ENCODE results near the gene MCM3. TPM values are rescaled to one million over a fixed set of nuclear protein-coding genes. Genes with fewer than 3 reads are reported as not detected.

Gene MCM3
- total and polyA plus RNA-seq, 11 donors: 10.6 to 39.0 (median 25.0) TPM

GRCh38 chr6:52233975-52234823, 50.3 kb downstream of the MCM3 start:
- Histone ChIP-seq H3K4me1 (no peaks in the 10 kb centered on the region), H3K27ac (no peak overlapping the region), H3K9me3 (no peaks in the 10 kb centered on the region), H3K27me3 (peaks cover 0 to 10% (median 0%) of the 10 kb centered on the region in 9 donors), H3K36me3 (no peaks in the 10 kb centered on the region), H3K4me3 (no peak overlapping the region)
- ATAC-seq (peak in 2 of 4 donors; percentile 37 to 44), DNase-seq (no peak)
- peak in 11 of 12 donors; percentile 16 to 52 (median 38) for TF ChIP-seq CTCF (IDR thresholded peaks at IDR 0.05)
- TF ChIP-seq POLR2A (IDR thresholded peaks at IDR 0.05): no peak
- 47 to 53% (median 51%) methylated on average over 14 to 15 of the region's 15 CpGs for WGBS, 4 donors
- intact Hi-C loops (cut with DNase I): loop anchor here in 3 of 10 donors (2.0 to 10.0 kb wide), 3 partner anchors 69 to 149 kb away; partner anchors contain the start of gene PKHD1 (in 1 of the 3)

GRCh38 chr6:52233005-52233404, 51.5 kb downstream of the MCM3 start:
- H3K4me3 ChIP-seq: no peak overlapping the region
- TF ChIP-seq CTCF (IDR thresholded peaks at IDR 0.05): no peak
- no peak for TF ChIP-seq POLR2A (IDR thresholded peaks at IDR 0.05)
- H3K27ac ChIP-seq: no peak overlapping the region
- H3K36me3 ChIP-seq: no peaks in the 10 kb centered on the region
- intact Hi-C loops (cut with DNase I): loop anchor here in 2 of 10 donors (10.0 kb wide), 2 partner anchors 68 to 148 kb away; partner anchors contain the start of gene PKHD1 (in 1 of the 2)
- no peaks in the 10 kb centered on the region for H3K4me1 ChIP-seq
- peaks cover 0 to 7% (median 0%) of the 10 kb centered on the region in 9 donors for H3K27me3 ChIP-seq
- DNase-seq: no peak
- no peaks in the 10 kb centered on the region for H3K9me3 ChIP-seq
- 47 to 60% (median 58%) methylated on average over 4 of the region's 4 CpGs for WGBS, 4 donors
- no peak for ATAC-seq

GRCh38 chr6:52231406-52232127, 53.0 kb downstream of the MCM3 start:
- DNase-seq: no peak
- H3K27ac ChIP-seq: no peak overlapping the region
- H3K27me3 ChIP-seq: peaks cover 0 to 7% (median 0%) of the 10 kb centered on the region in 9 donors
- no peaks in the 10 kb centered on the region for H3K4me1 ChIP-seq
- H3K36me3 ChIP-seq: no peaks in the 10 kb centered on the region
- no peak for ATAC-seq
- no peak overlapping the region for H3K4me3 ChIP-seq
- WGBS, 4 donors: 67 to 81% (median 73%) methylated on average over 8 of the region's 8 CpGs
- TF ChIP-seq POLR2A (IDR thresholded peaks at IDR 0.05): no peak
- no peak for TF ChIP-seq CTCF (IDR thresholded peaks at IDR 0.05)
- intact Hi-C loops (cut with DNase I): loop anchor here in 2 of 10 donors (10.0 kb wide), 2 partner anchors 67 to 147 kb away; partner anchors contain the start of gene PKHD1 (in 1 of the 2)
- H3K9me3 ChIP-seq: no peaks in the 10 kb centered on the region

- no peak for ATAC-seq
- WGBS, 4 donors: 58 to 81% (median 62%) methylated on average over 1 of the region's 1 CpG
- H3K36me3 ChIP-seq: no peaks in the 10 kb centered on the region
- no peak overlapping the region for H3K27ac ChIP-seq
- no peak for DNase-seq
- no peaks in the 10 kb centered on the region for H3K9me3 ChIP-seq
- peaks cover 0 to 7% (median 0%) of the 10 kb centered on the region in 9 donors for H3K27me3 ChIP-seq
- no peak overlapping the region for H3K4me3 ChIP-seq
- TF ChIP-seq CTCF (IDR thresholded peaks at IDR 0.05) (no peak), POLR2A (IDR thresholded peaks at IDR 0.05) (no peak)
- H3K4me1 ChIP-seq: no peaks in the 10 kb centered on the region
- intact Hi-C loops (cut with DNase I): loop anchor here in 2 of 10 donors (10.0 kb wide), 2 partner anchors 66 to 146 kb away; partner anchors contain the start of gene PKHD1 (in 1 of the 2)
Observed at GRCh38 chr6:52230685-52231084, 53.9 kb downstream of the MCM3 start.

Data from heart left ventricle (tissue), 16 donors.